Common myeloid progenitor, CD34-positive (primary cell): ENCODE results near the gene SPTLC3.

Experiments
- CTCF ChIA-PET: fragments of 350-600 bp; sonication (Branson Sonifier 250); formaldehyde crosslinking; loops from one replicate; lab custom pipeline; 2021; ENCODE audit warnings: antibody characterized with exemption; lab: Charles Lee
- POLR2A ChIA-PET: fragments of 350-600 bp; sonication (Branson Sonifier 250); formaldehyde crosslinking; loops from one replicate; lab custom pipeline; 2021; ENCODE audit warnings: antibody characterized with exemption; lab: Charles Lee
- DNase-seq, 3 donors: peaks; one replicate each; pipeline versions ENCODE4 v3.0.0 to v3.0.0-alpha.2; 2013
- H3K27ac ChIP-seq, 2 experiments: 1 replicate in 1 of 2; 2 replicates in 1 of 2; pipeline ENCODE4 v1.7.0; 2013; ENCODE audit warnings: inconsistent platforms in 2 of 2, low read length in 2 of 2, mild to moderate bottlenecking in 2 of 2, low read depth in 1 of 2, moderate library complexity in 1 of 2; ENCODE audit not compliant: severe bottlenecking in 2 of 2, insufficient read depth in 1 of 2, poor library complexity in 1 of 2
- H3K27me3 ChIP-seq, 5 experiments: replicated peaks in 2 of 5; 1 replicate in 3 of 5; 2 replicates in 2 of 5; pipeline versions ENCODE4 v1.6.1 to v1.7.0; 2013; ENCODE audit warnings: low read length in 4 of 5, mild to moderate bottlenecking in 2 of 5, moderate library complexity in 2 of 5, inconsistent platforms in 1 of 5; ENCODE audit not compliant: insufficient read depth in 5 of 5, control insufficient read depth in 4 of 5
- H3K36me3 ChIP-seq, 4 experiments: 1 replicate in 2 of 4; 2 replicates in 2 of 4; pipeline versions ENCODE4 v1.6.1 to v1.7.0; 2013; ENCODE audit warnings: low read length in 3 of 4, control low read depth in 1 of 4, mild to moderate bottlenecking in 1 of 4; ENCODE audit not compliant: control insufficient read depth in 4 of 4, insufficient read depth in 4 of 4
- H3K4me1 ChIP-seq, 4 experiments: 1 replicate in 3 of 4; 2 replicates in 1 of 4; pipeline versions ENCODE4 v1.6.1 to v1.7.1; 2013; ENCODE audit warnings: low read length in 3 of 4, mild to moderate bottlenecking in 3 of 4, control low read depth in 1 of 4, inconsistent platforms in 1 of 4, moderate library complexity in 1 of 4; ENCODE audit not compliant: control insufficient read depth in 4 of 4, insufficient read depth in 4 of 4; ENCODE audit errors: control extremely low read depth in 1 of 4
- H3K4me3 ChIP-seq, 7 experiments: 1 replicate in 4 of 7; 2 replicates in 3 of 7; pipeline versions ENCODE4 v1.5.1 to v1.7.0; 2013; ENCODE audit warnings: mild to moderate bottlenecking in 7 of 7, low read length in 6 of 7, moderate library complexity in 6 of 7, inconsistent platforms in 2 of 7, low read depth in 2 of 7, control low read depth in 1 of 7; ENCODE audit not compliant: insufficient read depth in 4 of 7, control insufficient read depth in 1 of 7; ENCODE audit errors: extremely low read depth in 1 of 7
- H3K9me3 ChIP-seq, 5 experiments: 1 replicate in 4 of 5; 2 replicates in 1 of 5; pipeline versions ENCODE4 v1.6.1 to v1.7.1; 2013; ENCODE audit warnings: low read length in 4 of 5, mild to moderate bottlenecking in 2 of 5, inconsistent platforms in 1 of 5, low read depth in 1 of 5, moderate library complexity in 1 of 5; ENCODE audit not compliant: control insufficient read depth in 4 of 5, insufficient read depth in 2 of 5; ENCODE audit errors: control extremely low read depth in 1 of 5
- WGBS: methylation state at CpG from one replicate; pipeline ENCODE4 v1.1.5; 2013; ENCODE audit not compliant: insufficient coverage; 5-methylcytosine and 5-hydroxymethylcytosine counted together

Gene SPTLC3

DNA sequence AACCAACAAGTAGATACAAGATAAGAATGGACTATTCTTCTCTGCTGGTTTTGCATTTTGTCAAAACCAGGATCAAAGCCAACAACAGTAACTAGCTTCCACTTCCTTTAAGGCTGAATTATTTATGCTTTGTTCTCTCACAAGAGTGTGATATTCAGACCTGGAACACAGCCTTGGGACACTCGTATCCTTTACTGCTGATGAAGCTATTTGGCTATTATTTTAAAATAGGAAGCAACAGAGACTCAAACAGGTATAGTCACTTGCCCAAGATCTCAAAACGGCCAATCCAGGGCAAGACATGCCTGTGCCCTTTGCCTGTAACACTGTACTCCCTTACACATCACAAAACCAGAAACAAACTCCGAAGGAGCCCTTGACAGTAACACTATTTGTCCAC, 19.9 kb downstream of the SPTLC3 start:
- peaks cover 0 to 2% (median 0%) of the 10 kb centered on the region in 5 experiments for H3K27me3 ChIP-seq
- ChIA-PET POLR2A (no interaction called here), CTCF (no interaction called here)
- H3K9me3 ChIP-seq: peaks cover 0 to 5% (median 0%) of the 10 kb centered on the region in 5 experiments
- H3K4me3 ChIP-seq: no peak overlapping the region
- H3K27ac ChIP-seq: no peak overlapping the region
- 100% methylated on average over 2 of the region's 3 CpGs for WGBS
- H3K4me1 ChIP-seq: peaks cover 0 to 3% (median 0%) of the 10 kb centered on the region in 4 experiments
- no peak for DNase-seq
- peaks cover 0 to 36% (median 0%) of the 10 kb centered on the region in 4 experiments for H3K36me3 ChIP-seq

DNA sequence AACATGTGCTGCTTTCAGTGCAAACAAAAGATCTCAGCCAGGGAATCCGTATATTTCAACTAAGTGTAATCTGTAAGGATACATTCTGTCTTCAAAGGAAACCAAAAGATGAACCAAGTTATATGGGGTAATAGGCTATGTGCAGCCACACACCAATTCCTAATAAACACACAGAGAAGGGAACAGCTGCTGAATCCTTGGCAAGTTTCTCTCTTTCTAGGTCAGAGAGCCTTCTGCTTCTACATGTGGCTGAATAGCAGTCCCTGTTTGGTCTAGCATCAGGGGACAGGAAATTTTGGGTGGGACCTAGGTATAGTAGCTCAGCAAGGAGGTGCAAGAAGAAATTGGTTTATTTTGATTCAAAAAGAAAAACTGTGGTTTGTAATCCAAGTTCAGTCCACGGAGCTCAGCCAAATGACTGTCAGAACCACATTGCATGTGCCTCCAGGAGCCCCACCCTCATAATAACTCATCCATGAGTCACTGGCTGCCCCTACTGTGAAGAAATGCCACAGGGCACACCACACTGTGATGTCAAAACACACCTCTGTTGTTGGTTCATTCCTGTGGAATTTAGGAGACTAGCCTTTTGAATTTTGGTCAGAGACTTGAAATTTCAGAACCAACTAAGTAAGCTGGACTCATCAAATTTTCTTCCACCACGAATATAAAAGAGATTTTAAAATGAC, 21.1 kb downstream of the SPTLC3 start:
- Histone ChIP-seq H3K4me1 (peaks cover 0 to 3% (median 0%) of the 10 kb centered on the region in 4 experiments), H3K27me3 (peaks cover 0 to 2% (median 0%) of the 10 kb centered on the region in 5 experiments), H3K9me3 (peaks cover 0 to 5% (median 0%) of the 10 kb centered on the region in 5 experiments), H3K36me3 (peaks cover 0 to 33% (median 0%) of the 10 kb centered on the region in 4 experiments), H3K27ac (no peak overlapping the region), H3K4me3 (no peak overlapping the region)
- DNase-seq: no peak
- WGBS: 88% methylated on average over 1 of the region's 3 CpGs
- ChIA-PET CTCF (interaction anchor here (1.3 kb wide), 1 partner anchor 79 kb away, joined by 3 read pairs; no protein-coding TSS in a partner anchor), POLR2A (no interaction called here)

DNA sequence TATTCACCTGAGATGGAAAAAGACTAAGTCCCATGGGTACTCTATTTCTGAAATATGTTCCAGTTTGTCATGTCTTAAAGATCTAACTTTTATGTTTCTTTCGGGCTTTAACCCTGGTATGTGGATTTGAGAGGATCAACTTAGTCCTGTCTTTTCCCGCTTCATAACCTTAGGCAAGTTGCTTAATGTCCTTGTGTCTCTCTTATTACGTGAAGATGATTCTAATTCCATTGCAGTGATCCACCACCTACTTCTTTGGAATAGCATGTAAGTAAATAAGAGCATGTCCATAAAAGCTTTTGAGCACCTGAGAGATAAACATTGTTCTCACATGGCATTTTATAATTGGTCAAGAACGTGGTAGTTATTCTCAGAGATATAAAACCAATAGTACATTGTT, 23.0 kb downstream of the SPTLC3 start:
- 95% methylated on average over 3 of the region's 4 CpGs for WGBS
- H3K27me3 ChIP-seq: peaks cover 0 to 2% (median 0%) of the 10 kb centered on the region in 5 experiments
- peaks cover 0 to 3% (median 0%) of the 10 kb centered on the region in 5 experiments for H3K9me3 ChIP-seq
- H3K27ac ChIP-seq: no peak overlapping the region
- peaks cover 0 to 16% (median 0%) of the 10 kb centered on the region in 4 experiments for H3K36me3 ChIP-seq
- no peak for DNase-seq
- POLR2A ChIA-PET: no interaction called here
- no peak overlapping the region for H3K4me3 ChIP-seq
- CTCF ChIA-PET: interaction anchor here (1.2 kb wide), 1 partner anchor 11 kb away, joined by 3 read pairs; no protein-coding TSS in a partner anchor
- peaks cover 0 to 2% (median 0%) of the 10 kb centered on the region in 4 experiments for H3K4me1 ChIP-seq

DNA sequence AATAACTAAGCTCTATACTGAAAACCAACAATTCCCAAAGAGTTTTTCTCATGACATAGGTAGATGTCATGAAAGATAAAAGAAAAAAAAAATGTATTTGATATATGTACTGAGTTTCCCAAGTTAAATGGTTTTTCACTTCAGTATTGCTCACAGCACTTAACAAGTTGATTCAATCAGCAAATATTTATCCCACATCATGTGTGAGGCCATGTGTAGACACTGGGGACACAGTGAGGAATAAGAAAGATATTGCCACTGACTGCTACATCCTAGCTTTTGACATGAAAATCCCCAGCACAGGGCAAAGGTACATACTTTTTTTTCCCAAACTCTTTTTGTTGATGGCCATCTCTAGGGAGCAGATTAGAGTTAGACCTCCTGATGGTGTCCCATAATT, 25.3 kb downstream of the SPTLC3 start:
- CTCF ChIA-PET: no interaction called here

DNA sequence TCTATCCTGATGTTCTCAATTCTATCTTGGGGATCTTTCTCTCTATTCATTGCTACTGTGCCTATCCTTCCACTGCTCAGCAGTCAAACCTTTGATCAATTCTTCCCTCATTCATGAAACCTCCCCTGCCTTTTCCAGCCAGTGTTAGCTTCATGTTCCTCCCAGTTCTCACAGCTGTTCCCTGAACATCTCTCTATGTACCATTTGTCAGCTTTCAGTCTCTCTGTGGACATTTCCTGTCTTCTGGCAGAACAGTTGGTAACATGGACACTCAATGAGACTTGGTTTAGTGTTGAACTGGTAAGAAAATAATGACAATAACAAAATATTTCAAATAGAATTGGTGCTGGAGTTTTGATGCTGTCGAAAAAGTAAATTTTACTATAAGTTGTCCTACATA, 26.2 kb downstream of the SPTLC3 start:
- Histone ChIP-seq H3K36me3 (peaks cover 0 to 11% (median 0%) of the 10 kb centered on the region in 4 experiments), H3K27me3 (peaks cover 0 to 2% (median 0%) of the 10 kb centered on the region in 5 experiments), H3K4me1 (no peaks in the 10 kb centered on the region), H3K9me3 (no peaks in the 10 kb centered on the region), H3K4me3 (no peak overlapping the region), H3K27ac (no peak overlapping the region)
- ChIA-PET POLR2A (no interaction called here), CTCF (no interaction called here)
- no CpG with 5 or more reads among the region's 1 CpG for WGBS
- no peak for DNase-seq

More for the DNA sequence above, 25.3 kb downstream of the SPTLC3 start:
- Histone ChIP-seq H3K9me3 (no peaks in the 10 kb centered on the region), H3K27me3 (peaks cover 0 to 2% (median 0%) of the 10 kb centered on the region in 5 experiments), H3K4me3 (no peak overlapping the region), H3K4me1 (no peaks in the 10 kb centered on the region), H3K27ac (no peak overlapping the region), H3K36me3 (peaks cover 0 to 11% (median 0%) of the 10 kb centered on the region in 4 experiments)
- POLR2A ChIA-PET: no interaction called here
- DNase-seq: no peak

DNA sequence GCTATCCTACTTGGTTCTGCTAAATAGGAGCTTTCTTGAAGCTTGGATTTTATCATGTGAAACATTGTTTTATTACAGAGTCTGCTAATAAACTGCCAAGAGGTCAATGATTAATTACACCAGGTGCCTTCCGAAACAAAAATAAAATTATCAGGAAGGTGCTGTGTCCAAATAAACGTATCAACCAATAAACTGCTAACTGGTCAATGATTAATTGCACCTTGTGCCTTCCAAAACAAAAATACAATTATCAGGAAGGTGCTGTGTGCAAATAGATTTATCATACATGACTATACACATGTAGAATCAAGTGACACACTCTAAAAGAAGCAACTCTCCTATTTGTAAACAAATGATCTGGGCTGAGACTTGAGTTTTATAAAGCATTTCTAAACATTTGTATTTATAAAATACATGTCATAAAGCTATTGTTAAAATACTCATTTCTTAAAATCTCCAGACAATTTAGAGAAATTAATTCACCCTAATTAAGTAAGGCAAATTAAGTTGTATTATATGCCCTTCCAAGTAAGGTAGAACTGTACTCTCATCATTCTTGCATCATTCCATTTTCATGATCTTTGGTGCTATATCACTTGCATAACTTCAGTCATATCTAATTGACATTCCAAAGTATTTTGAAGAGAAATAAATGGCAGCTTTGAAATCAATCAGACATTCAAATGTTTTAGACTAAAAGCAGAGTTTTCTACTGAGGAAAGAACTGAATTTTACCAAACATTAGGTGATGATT, 26.8 kb downstream of the SPTLC3 start:
- H3K9me3 ChIP-seq: no peaks in the 10 kb centered on the region
- H3K36me3 ChIP-seq: peaks cover 0 to 8% (median 0%) of the 10 kb centered on the region in 4 experiments
- H3K27me3 ChIP-seq: peaks cover 0 to 2% (median 0%) of the 10 kb centered on the region in 5 experiments
- no peaks in the 10 kb centered on the region for H3K4me1 ChIP-seq
- POLR2A ChIA-PET: no interaction called here
- no peak overlapping the region for H3K27ac ChIP-seq
- 80% methylated on average over 1 of the region's 2 CpGs for WGBS
- CTCF ChIA-PET: no interaction called here
- no peak for DNase-seq
- no peak overlapping the region for H3K4me3 ChIP-seq

DNA sequence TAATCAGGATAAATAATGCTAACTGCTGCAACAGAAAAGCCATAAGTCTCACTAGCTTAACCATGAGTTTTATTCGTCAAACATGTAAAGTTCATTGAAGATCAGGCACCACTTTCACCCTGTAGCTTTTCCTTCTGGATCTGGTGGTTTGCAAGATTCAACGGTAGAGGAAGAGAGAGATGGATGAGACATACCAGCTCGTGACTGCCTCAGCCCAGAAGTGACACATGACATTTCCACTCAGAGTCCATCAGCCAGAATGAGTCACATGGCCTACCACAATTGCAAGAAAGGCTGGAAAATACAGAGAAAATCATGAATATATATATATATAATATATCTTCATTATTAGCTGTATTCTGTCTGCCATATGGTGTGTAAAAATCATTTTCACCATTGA, 29.0 kb downstream of the SPTLC3 start:
- Histone ChIP-seq H3K9me3 (peaks cover 0 to 1% (median 0%) of the 10 kb centered on the region in 5 experiments), H3K27ac (no peak overlapping the region), H3K4me3 (no peak overlapping the region), H3K27me3 (no peaks in the 10 kb centered on the region), H3K36me3 (peaks cover 0 to 3% (median 0%) of the 10 kb centered on the region in 4 experiments), H3K4me1 (no peaks in the 10 kb centered on the region)
- WGBS: 100% methylated on average over 1 of the region's 3 CpGs
- DNase-seq: no peak
- CTCF ChIA-PET: no interaction called here
- POLR2A ChIA-PET: no interaction called here
